ENCODE results near the gene SH3RF3. TPM values are rescaled to one million over a fixed set of nuclear protein-coding genes. Genes with fewer than 3 reads are reported as not detected.

Gene SH3RF3
- total RNA-seq, 3 donors from 2014 or later (not counting 1 experiment from before 2014, with no cell fraction given) = 0.23 to 0.61 (median 0.34) TPM

DNA sequence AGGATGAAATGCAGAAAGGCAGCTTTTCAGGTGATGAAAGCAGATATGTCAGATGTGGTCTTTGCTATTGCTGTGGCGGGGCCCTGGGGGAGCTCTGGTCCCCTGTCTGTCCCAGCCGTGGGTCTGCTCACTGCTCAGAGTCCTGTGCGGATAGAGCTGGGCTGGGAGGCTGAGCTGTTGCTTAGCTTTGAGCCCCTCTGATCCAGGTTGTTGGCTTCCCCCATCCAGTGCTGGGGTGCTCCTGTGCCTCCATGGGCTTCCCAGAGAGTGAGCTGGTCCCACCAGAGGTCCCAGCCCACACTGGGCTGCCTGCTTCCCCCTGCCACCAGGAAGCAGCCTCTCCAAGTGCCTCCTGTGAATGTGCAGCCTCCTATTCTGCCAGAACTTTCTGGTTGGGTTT is 55.4 kb downstream of the SH3RF3 start:
- H3K36me3 Mint-ChIP-seq = peaks cover 15% of the 10 kb centered on the region
- DNase-seq (no peak), ATAC-seq (no peak)
- H3K4me3 Mint-ChIP-seq = no peak overlapping the region
- peaks cover 2 to 3% of the 10 kb centered on the region in 2 donors for H3K9me3 Mint-ChIP-seq
- no peak overlapping the region for H3K4me3 ChIP-seq (ENCODE audit: low read length)
- intact Hi-C loops (cut with micrococcal nuclease) = no loop called here
- no peaks in the 10 kb centered on the region for H3K27me3 ChIP-seq (ENCODE audit: control insufficient read depth, insufficient read depth, low read length)
- no peaks in the 10 kb centered on the region for H3K4me1 ChIP-seq (ENCODE audit: control insufficient read depth, insufficient read depth, low read length)
- no peaks in the 10 kb centered on the region for H3K36me3 ChIP-seq (ENCODE audit: control insufficient read depth, insufficient read depth, low read length)
- peaks cover 0 to 38% of the 10 kb centered on the region in 2 donors for H3K27me3 Mint-ChIP-seq (ENCODE audit: low read depth in 2 of 2)
- TF ChIP-seq, protein P1, sequence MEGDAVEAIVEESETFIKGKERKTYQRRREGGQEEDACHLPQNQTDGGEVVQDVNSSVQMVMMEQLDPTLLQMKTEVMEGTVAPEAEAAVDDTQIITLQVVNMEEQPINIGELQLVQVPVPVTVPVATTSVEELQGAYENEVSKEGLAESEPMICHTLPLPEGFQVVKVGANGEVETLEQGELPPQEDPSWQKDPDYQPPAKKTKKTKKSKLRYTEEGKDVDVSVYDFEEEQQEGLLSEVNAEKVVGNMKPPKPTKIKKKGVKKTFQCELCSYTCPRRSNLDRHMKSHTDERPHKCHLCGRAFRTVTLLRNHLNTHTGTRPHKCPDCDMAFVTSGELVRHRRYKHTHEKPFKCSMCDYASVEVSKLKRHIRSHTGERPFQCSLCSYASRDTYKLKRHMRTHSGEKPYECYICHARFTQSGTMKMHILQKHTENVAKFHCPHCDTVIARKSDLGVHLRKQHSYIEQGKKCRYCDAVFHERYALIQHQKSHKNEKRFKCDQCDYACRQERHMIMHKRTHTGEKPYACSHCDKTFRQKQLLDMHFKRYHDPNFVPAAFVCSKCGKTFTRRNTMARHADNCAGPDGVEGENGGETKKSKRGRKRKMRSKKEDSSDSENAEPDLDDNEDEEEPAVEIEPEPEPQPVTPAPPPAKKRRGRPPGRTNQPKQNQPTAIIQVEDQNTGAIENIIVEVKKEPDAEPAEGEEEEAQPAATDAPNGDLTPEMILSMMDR (IDR thresholded peaks at IDR 0.05) = no peak
- H3K27ac Mint-ChIP-seq = no peak overlapping the region
- H3K27ac ChIP-seq (ENCODE audit: low read length) = no peak overlapping the region
- WGBS (ENCODE audit: insufficient coverage) = 94% methylated on average over 3 of the region's 3 CpGs
- no peaks in the 10 kb centered on the region for H3K9me3 ChIP-seq (ENCODE audit: control insufficient read depth, insufficient read depth, low read length)
- H3K4me1 Mint-ChIP-seq = peaks cover 0 to 4% of the 10 kb centered on the region in 2 donors

DNA sequence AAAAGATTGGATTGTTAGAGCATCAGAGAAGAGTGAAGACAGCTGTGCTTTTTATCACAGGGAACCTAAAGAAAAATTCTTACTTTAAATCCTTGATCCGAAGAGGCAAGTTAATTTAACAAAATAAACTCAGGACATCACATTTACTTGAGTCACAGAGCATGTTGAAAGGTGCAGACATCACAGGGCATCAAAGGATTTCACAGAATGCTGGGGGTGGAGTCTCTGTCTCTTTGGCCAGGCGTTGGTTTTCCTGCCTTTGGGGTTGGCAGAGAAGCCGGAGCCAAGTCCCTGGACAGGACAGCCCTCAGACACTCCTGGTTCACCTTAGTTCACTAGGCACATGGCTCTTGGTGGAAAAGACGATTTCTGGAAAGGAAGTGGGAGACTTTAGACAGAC is 56.3 kb downstream of the SH3RF3 start:
- peaks cover 0 to 29% of the 10 kb centered on the region in 2 donors for H3K27me3 Mint-ChIP-seq (ENCODE audit: low read depth in 2 of 2)
- no peak overlapping the region for H3K27ac ChIP-seq (ENCODE audit: low read length)
- H3K4me3 Mint-ChIP-seq = no peak overlapping the region
- no peaks in the 10 kb centered on the region for H3K9me3 Mint-ChIP-seq
- no peak overlapping the region for H3K27ac Mint-ChIP-seq
- no peak overlapping the region for H3K4me3 ChIP-seq (ENCODE audit: low read length)
- H3K27me3 ChIP-seq (ENCODE audit: control insufficient read depth, insufficient read depth, low read length) = no peaks in the 10 kb centered on the region
- ATAC-seq (no peak), DNase-seq (no peak)
- 70% methylated on average over 4 of the region's 4 CpGs for WGBS (ENCODE audit: insufficient coverage)
- H3K36me3 ChIP-seq (ENCODE audit: control insufficient read depth, insufficient read depth, low read length) = no peaks in the 10 kb centered on the region
- TF ChIP-seq, protein P1 (IDR thresholded peaks at IDR 0.05) = no peak
- H3K4me1 Mint-ChIP-seq = peaks cover 0 to 4% of the 10 kb centered on the region in 2 donors
- no peaks in the 10 kb centered on the region for H3K9me3 ChIP-seq (ENCODE audit: control insufficient read depth, insufficient read depth, low read length)
- intact Hi-C loops (cut with micrococcal nuclease) = no loop called here
- peaks cover 6% of the 10 kb centered on the region for H3K36me3 Mint-ChIP-seq
- H3K4me1 ChIP-seq (ENCODE audit: control insufficient read depth, insufficient read depth, low read length) = no peaks in the 10 kb centered on the region

DNA sequence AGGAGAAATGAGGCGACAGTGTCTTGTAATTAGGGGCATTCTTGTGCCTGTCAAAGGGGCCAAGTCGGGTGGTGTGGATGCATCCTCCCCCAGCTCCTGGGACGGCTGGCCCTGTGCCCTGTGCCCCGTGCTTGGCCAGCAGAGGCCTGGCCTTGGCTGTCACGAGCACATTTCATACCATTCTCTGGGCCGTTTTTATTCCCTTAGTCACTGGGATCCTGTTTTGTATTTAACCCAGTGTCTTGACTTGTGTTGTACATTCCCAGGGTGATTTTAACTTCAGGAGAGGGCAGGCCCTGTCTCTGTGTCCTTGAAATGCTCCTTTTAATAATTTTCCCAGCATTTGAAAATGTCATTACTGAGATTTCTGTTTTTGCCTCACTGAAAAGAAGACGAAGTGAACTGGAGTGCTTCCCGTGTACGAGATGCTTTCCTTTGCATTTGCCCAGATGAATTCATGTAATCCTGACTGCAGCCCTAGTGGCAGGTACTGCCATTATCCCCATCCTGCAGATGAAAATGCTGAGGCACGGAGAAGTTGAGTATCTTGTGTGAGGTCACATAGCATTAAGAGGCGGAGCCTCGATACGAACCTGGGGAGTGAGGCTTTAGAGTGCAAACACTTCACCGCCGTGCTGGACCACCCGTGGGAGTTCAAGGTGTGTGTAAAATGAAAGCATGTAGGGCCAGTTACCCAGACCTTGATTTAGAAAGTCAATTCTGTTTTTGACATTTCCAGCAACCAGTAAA is 57.0 kb downstream of the SH3RF3 start:
- Histone ChIP-seq H3K9me3 (ENCODE audit: control insufficient read depth, insufficient read depth, low read length) (no peaks in the 10 kb centered on the region), H3K27ac (ENCODE audit: low read length) (no peak overlapping the region), H3K4me3 (ENCODE audit: low read length) (no peak overlapping the region), H3K27me3 (ENCODE audit: control insufficient read depth, insufficient read depth, low read length) (no peaks in the 10 kb centered on the region), H3K4me1 (ENCODE audit: control insufficient read depth, insufficient read depth, low read length) (no peaks in the 10 kb centered on the region), H3K36me3 (ENCODE audit: control insufficient read depth, insufficient read depth, low read length) (no peaks in the 10 kb centered on the region)
- TF ChIP-seq, protein P1 (IDR thresholded peaks at IDR 0.05) = no peak
- Mint-ChIP-seq H3K27me3 (ENCODE audit: low read depth in 2 of 2) (peaks cover 0 to 30% of the 10 kb centered on the region in 2 donors), H3K4me3 (no peak overlapping the region), H3K36me3 (no peaks in the 10 kb centered on the region), H3K9me3 (no peaks in the 10 kb centered on the region), H3K27ac (no peak overlapping the region), H3K4me1 (peaks cover 0 to 4% of the 10 kb centered on the region in 2 donors)
- intact Hi-C loops (cut with micrococcal nuclease) = no loop called here
- 88% methylated on average over 16 of the region's 16 CpGs for WGBS (ENCODE audit: insufficient coverage)
- DNase-seq = no peak
- ATAC-seq = no peak
